CD4-positive, alpha-beta T cell treated with Interleukin-6 for 4 hours (primary cell): Measurements from ENCODE around the gene TOM1.

ENCODE experiments used
- DNase-seq: peaks from one replicate; pipeline ENCODE4 v3.0.0-alpha.2; 2020; ENCODE audit warnings: mixed read lengths

The TOM1 gene

GRCh38 chr22:35324762-35325161, 25.1 kb downstream of the TOM1 start:
- no peak for DNase-seq

GRCh38 chr22:35325209-35325608, 25.5 kb downstream of the TOM1 start:
- no peak for DNase-seq

- no peak for DNase-seq
Observed at GRCh38 chr22:35326854-35327562, 27.3 kb downstream of the TOM1 start.

- no peak for DNase-seq
Observed at GRCh38 chr22:35327690-35328471, 28.2 kb downstream of the TOM1 start.

- no peak for DNase-seq
Observed at GRCh38 chr22:35328472-35328885, 28.8 kb downstream of the TOM1 start.

- DNase-seq = no peak
Observed at GRCh38 chr22:35329114-35329847, 29.6 kb downstream of the TOM1 start.

GRCh38 chr22:35330258-35330861, 30.7 kb downstream of the TOM1 start:
- DNase-seq = peak; percentile 77

GRCh38 chr22:35332278-35332677, 32.6 kb downstream of the TOM1 start:
- no peak for DNase-seq

GRCh38 chr22:35333220-35333619, 33.5 kb downstream of the TOM1 start:
- DNase-seq = no peak

- DNase-seq = peak; percentile 17
Observed at GRCh38 chr22:35334004-35334403, 34.3 kb downstream of the TOM1 start.

- DNase-seq = no peak
Observed at GRCh38 chr22:35335468-35335867, 35.8 kb downstream of the TOM1 start.

GRCh38 chr22:35335936-35336781, 36.5 kb downstream of the TOM1 start:
- no peak for DNase-seq

- DNase-seq = peak; percentile 30
Observed at GRCh38 chr22:35337932-35338331, 38.2 kb downstream of the TOM1 start.

GRCh38 chr22:35341090-35341874, 41.6 kb downstream of the TOM1 start:
- DNase-seq = no peak

- no peak for DNase-seq
Observed at GRCh38 chr22:35342390-35342789, 42.7 kb downstream of the TOM1 start.

GRCh38 chr22:35343664-35344550, 44.2 kb downstream of the TOM1 start:
- DNase-seq = no peak

GRCh38 chr22:35344956-35345690, 45.4 kb downstream of the TOM1 start:
- no peak for DNase-seq

GRCh38 chr22:35345808-35346505, 46.3 kb downstream of the TOM1 start:
- no peak for DNase-seq
